ENCODE measurements around the gene PJVK. TPM values are rescaled to one million over a fixed set of nuclear protein-coding genes. Genes with fewer than 3 reads are reported as not detected.
A peak's percentile ranks its signal among the peaks of the same experiment; 100 is the strongest.

The PJVK gene
- total RNA-seq, 1 experiment from 2014 or later = 2.5 TPM

DNA sequence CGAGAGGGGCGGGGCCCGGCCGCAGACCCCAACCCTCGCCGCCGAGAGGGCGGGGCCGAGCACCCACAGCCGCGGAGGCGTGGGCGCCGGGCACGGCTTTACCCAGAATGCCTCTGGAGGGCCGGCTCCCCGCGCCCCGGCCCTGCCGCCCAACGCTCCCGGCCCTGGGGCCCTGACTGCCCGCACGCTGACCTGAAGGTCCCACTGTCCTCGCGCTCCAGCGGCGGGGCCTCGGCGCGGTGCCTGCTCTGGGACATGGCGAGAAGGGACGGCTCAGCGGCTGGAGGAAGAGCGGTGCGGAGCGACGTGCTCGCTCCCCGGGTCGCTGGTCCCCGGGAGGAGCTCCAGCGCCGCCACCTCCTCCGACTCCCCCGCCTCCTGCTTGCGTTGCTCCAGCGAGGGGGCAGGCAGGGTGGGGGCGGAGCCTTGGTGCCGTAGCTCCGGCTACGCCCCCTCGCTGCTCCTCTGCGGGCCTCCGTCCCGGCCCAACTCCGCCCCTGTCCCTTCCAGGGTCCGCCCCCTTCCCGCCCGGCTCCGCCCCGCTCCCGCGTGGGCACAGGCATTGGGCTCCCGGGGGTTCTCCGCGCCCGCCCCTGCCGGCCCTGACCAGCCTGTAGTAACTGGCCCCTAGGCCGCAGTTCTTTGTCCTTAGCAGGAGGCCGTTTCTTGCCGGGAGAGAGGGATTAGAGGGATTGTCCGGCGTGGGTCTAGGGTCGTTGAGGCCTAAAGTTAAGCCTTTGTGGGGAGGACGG lies at the start of gene PJVK, which contains the start of gene PRKRA (continued):
- TF ChIP-seq, protein P1, sequence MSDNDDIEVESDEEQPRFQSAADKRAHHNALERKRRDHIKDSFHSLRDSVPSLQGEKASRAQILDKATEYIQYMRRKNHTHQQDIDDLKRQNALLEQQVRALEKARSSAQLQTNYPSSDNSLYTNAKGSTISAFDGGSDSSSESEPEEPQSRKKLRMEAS (CRISPR knock-in tag; IDR thresholded peaks at IDR 0.05) = peak; percentile 63; the same call in 1 of the 2 replicates
- TF ChIP-seq GABPB1 (CRISPR knock-in tag; IDR thresholded peaks at IDR 0.05) (peak; percentile 79), ETV6 (CRISPR knock-in tag; IDR thresholded peaks at IDR 0.05) (peak; percentile 30; the same call in 1 of the 2 replicates), FOXJ3 (CRISPR knock-in tag; IDR thresholded peaks at IDR 0.05; ENCODE audit: borderline replicate concordance) (no peak), HMGA2 (CRISPR knock-in tag; IDR thresholded peaks at IDR 0.05) (no peak), NFATC4 (CRISPR knock-in tag; IDR thresholded peaks at IDR 0.05) (no peak; the same call in 1 of the 2 replicates), FOXK1 (CRISPR knock-in tag; IDR thresholded peaks at IDR 0.05) (no peak; the same call in 1 of the 2 replicates), ZNF671 (CRISPR knock-in tag; IDR thresholded peaks at IDR 0.05) (peak; percentile 43; the same call in 1 of the 2 replicates), NR1H2 (CRISPR knock-in tag; IDR thresholded peaks at IDR 0.05) (no peak), ZNF423 (CRISPR knock-in tag; IDR thresholded peaks at IDR 0.05) (no peak), SOX15 (CRISPR knock-in tag; IDR thresholded peaks at IDR 0.05) (no peak), CBFB (CRISPR knock-in tag; IDR thresholded peaks at IDR 0.05; ENCODE audit: low read depth) (peak; percentile 93), NR3C1 (CRISPR knock-in tag; conservative IDR thresholded peaks at IDR 0.05; ENCODE audit: low read depth) (no peak), SP1 (CRISPR knock-in tag; conservative IDR thresholded peaks at IDR 0.05) (no peak; the same call in 1 of the 2 replicates)
- TF ChIP-seq, protein P2, sequence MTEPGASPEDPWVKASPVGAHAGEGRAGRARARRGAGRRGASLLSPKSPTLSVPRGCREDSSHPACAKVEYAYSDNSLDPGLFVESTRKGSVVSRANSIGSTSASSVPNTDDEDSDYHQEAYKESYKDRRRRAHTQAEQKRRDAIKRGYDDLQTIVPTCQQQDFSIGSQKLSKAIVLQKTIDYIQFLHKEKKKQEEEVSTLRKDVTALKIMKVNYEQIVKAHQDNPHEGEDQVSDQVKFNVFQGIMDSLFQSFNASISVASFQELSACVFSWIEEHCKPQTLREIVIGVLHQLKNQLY (CRISPR knock-in tag; IDR thresholded peaks at IDR 0.05) = 0 out of 2 replicates have a peak, but pooled peaks have one; percentile 72
- TF ChIP-seq, protein P3, sequence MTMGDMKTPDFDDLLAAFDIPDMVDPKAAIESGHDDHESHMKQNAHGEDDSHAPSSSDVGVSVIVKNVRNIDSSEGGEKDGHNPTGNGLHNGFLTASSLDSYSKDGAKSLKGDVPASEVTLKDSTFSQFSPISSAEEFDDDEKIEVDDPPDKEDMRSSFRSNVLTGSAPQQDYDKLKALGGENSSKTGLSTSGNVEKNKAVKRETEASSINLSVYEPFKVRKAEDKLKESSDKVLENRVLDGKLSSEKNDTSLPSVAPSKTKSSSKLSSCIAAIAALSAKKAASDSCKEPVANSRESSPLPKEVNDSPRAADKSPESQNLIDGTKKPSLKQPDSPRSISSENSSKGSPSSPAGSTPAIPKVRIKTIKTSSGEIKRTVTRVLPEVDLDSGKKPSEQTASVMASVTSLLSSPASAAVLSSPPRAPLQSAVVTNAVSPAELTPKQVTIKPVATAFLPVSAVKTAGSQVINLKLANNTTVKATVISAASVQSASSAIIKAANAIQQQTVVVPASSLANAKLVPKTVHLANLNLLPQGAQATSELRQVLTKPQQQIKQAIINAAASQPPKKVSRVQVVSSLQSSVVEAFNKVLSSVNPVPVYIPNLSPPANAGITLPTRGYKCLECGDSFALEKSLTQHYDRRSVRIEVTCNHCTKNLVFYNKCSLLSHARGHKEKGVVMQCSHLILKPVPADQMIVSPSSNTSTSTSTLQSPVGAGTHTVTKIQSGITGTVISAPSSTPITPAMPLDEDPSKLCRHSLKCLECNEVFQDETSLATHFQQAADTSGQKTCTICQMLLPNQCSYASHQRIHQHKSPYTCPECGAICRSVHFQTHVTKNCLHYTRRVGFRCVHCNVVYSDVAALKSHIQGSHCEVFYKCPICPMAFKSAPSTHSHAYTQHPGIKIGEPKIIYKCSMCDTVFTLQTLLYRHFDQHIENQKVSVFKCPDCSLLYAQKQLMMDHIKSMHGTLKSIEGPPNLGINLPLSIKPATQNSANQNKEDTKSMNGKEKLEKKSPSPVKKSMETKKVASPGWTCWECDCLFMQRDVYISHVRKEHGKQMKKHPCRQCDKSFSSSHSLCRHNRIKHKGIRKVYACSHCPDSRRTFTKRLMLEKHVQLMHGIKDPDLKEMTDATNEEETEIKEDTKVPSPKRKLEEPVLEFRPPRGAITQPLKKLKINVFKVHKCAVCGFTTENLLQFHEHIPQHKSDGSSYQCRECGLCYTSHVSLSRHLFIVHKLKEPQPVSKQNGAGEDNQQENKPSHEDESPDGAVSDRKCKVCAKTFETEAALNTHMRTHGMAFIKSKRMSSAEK (CRISPR knock-in tag; IDR thresholded peaks at IDR 0.05; ENCODE audit: borderline replicate concordance) = peak; percentile 73; the same call in 1 of the 2 replicates
- TF ChIP-seq, protein P4, sequence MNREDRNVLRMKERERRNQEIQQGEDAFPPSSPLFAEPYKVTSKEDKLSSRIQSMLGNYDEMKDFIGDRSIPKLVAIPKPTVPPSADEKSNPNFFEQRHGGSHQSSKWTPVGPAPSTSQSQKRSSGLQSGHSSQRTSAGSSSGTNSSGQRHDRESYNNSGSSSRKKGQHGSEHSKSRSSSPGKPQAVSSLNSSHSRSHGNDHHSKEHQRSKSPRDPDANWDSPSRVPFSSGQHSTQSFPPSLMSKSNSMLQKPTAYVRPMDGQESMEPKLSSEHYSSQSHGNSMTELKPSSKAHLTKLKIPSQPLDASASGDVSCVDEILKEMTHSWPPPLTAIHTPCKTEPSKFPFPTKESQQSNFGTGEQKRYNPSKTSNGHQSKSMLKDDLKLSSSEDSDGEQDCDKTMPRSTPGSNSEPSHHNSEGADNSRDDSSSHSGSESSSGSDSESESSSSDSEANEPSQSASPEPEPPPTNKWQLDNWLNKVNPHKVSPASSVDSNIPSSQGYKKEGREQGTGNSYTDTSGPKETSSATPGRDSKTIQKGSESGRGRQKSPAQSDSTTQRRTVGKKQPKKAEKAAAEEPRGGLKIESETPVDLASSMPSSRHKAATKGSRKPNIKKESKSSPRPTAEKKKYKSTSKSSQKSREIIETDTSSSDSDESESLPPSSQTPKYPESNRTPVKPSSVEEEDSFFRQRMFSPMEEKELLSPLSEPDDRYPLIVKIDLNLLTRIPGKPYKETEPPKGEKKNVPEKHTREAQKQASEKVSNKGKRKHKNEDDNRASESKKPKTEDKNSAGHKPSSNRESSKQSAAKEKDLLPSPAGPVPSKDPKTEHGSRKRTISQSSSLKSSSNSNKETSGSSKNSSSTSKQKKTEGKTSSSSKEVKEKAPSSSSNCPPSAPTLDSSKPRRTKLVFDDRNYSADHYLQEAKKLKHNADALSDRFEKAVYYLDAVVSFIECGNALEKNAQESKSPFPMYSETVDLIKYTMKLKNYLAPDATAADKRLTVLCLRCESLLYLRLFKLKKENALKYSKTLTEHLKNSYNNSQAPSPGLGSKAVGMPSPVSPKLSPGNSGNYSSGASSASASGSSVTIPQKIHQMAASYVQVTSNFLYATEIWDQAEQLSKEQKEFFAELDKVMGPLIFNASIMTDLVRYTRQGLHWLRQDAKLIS (CRISPR knock-in tag; IDR thresholded peaks at IDR 0.05; ENCODE audit: borderline replicate concordance) = peak; percentile 80; the same call in 1 of the 2 replicates
- TF ChIP-seq, protein P5, sequence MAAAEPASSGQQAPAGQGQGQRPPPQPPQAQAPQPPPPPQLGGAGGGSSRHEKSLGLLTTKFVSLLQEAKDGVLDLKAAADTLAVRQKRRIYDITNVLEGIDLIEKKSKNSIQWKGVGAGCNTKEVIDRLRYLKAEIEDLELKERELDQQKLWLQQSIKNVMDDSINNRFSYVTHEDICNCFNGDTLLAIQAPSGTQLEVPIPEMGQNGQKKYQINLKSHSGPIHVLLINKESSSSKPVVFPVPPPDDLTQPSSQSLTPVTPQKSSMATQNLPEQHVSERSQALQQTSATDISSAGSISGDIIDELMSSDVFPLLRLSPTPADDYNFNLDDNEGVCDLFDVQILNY (CRISPR knock-in tag; IDR thresholded peaks at IDR 0.05) = no peak; the same call in 1 of the 2 replicates
- TF ChIP-seq, protein P6, sequence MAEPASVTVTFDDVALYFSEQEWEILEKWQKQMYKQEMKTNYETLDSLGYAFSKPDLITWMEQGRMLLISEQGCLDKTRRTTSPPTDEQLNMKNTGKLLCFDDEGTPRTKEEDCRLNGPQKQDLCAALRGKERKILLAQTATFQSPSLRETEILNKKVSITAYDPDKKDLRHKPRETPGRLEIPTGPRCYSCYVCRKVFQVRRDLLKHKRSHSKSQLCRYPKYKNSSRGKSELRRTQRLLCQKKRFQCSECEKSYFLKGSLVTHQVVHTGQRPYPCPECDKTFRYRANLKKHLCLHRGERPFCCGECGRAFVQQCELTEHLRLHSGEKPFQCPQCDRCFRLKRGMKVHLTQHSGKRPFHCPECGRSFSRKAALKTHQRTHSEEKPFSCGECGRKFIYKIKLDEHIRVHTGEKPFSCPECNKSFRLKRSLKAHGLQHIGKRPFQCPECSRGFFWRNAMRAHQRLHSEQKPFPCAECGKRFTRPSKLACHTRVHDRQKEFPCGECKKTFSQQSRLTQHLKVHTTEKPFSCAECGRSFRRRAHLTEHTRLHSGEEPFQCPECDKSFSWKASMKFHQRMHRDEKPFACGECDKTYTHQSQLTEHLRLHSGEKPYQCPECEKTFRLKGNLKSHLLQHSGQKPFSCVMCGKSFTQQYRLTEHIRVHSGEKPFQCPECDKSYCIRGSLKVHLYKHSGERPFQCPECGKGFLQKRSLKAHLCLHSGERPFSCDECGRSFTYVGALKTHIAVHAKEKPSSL (CRISPR knock-in tag; conservative IDR thresholded peaks at IDR 0.05) = no peak
- TF ChIP-seq, protein P7, sequence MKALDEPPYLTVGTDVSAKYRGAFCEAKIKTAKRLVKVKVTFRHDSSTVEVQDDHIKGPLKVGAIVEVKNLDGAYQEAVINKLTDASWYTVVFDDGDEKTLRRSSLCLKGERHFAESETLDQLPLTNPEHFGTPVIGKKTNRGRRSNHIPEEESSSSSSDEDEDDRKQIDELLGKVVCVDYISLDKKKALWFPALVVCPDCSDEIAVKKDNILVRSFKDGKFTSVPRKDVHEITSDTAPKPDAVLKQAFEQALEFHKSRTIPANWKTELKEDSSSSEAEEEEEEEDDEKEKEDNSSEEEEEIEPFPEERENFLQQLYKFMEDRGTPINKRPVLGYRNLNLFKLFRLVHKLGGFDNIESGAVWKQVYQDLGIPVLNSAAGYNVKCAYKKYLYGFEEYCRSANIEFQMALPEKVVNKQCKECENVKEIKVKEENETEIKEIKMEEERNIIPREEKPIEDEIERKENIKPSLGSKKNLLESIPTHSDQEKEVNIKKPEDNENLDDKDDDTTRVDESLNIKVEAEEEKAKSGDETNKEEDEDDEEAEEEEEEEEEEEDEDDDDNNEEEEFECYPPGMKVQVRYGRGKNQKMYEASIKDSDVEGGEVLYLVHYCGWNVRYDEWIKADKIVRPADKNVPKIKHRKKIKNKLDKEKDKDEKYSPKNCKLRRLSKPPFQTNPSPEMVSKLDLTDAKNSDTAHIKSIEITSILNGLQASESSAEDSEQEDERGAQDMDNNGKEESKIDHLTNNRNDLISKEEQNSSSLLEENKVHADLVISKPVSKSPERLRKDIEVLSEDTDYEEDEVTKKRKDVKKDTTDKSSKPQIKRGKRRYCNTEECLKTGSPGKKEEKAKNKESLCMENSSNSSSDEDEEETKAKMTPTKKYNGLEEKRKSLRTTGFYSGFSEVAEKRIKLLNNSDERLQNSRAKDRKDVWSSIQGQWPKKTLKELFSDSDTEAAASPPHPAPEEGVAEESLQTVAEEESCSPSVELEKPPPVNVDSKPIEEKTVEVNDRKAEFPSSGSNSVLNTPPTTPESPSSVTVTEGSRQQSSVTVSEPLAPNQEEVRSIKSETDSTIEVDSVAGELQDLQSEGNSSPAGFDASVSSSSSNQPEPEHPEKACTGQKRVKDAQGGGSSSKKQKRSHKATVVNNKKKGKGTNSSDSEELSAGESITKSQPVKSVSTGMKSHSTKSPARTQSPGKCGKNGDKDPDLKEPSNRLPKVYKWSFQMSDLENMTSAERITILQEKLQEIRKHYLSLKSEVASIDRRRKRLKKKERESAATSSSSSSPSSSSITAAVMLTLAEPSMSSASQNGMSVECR (CRISPR knock-in tag; IDR thresholded peaks at IDR 0.05; ENCODE audit: borderline replicate concordance) = no peak; the same call in 1 of the 2 replicates
- TF ChIP-seq, protein P8, sequence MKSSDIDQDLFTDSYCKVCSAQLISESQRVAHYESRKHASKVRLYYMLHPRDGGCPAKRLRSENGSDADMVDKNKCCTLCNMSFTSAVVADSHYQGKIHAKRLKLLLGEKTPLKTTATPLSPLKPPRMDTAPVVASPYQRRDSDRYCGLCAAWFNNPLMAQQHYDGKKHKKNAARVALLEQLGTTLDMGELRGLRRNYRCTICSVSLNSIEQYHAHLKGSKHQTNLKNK (CRISPR knock-in tag; IDR thresholded peaks at IDR 0.05) = peak; percentile 64; the same call in 1 of the 2 replicates

All from WTC11 (cell line).